Stimulated activated CD8-positive, alpha-beta memory T cell treated with anti-CD3 and anti-CD28 coated beads, Interleukin-12 subunit alpha, Interleukin-12 subunit beta, amount 100 ng/mL, for 24 hours (primary cell): ENCODE results near the gene RAD51B.

Experiments used
- DNase-seq: peaks from one replicate; pipeline ENCODE4 v3.0.0-alpha.2; 2020; ENCODE audit errors: extremely low read depth

Gene RAD51B

GRCh38 chr14:68525516-68525915 is 705.9 kb downstream of the RAD51B start:
- DNase-seq = no peak

DNA sequence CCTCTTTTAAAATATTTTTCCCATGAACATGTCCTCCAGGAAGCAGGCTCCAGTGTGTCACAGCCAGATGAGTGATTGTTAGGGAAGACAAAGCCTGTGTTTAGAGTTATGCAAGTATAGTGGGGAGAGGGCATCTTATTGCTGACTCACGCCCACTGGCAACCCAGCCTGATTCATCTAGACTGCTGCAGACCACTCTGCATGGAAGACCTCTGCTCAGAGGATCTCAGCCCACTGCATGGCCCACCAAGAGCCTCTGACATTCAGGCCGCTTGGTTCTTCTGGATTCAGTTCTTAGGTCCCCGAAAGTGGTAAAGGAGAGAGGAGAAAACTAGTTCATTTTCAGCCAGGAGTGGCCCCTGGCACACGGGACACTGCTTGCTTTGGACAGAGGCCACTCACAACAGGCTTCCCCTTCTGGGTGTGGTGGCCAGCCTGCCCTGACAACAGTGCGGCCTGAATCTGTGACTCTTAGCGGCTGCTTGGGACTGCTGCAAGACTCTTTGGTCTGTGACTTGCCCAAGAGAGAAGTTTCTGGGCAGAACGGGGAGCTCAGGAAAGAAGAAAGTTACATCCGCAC is 707.0 kb downstream of the RAD51B start:
- DNase-seq = no peak

DNA sequence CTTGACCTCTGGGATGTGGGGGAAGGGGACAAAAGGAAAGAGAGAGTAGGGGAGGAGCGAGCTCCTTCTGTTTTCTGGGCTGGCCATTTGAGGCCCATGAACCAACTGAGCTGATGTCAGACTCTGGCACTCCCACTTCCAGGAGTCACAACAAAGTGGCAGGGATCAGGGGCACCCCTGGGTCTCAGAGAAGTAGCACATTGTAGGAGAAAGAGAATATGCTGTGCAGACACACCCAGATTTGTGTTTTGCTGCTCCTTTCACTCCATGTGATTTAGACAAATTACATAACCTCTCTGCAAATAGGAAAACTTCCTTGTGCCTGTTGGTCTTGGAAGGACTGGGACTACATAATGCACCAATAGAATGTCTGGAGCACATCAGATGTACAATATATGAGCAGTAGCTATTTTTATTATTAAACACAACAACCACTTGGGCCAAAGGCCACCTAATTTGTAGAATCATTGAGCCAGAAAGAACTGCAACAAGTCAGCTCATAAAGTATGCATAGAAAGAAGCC is 707.8 kb downstream of the RAD51B start:
- no peak for DNase-seq

- DNase-seq = no peak
Observed at GRCh38 chr14:68528040-68528687, 708.6 kb downstream of the RAD51B start.

DNA sequence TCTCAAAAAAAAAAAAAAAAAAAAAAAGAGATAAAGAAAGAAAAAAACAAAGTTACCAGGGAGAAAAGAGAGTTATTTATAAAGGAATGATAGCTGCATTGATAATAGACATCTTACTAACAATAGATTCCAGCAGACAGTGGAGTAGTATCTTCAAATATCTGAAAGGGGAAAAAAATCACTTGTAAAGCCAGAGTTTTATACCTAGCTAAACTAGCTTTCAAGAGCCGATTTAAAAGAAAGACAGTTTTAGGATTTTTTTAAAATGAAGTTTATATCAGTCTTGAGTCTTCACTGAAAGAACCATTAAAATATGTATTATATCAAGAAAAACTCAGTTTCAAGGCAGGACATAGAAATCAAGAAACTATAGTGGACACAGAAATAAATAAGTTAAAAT is 710.9 kb downstream of the RAD51B start:
- no peak for DNase-seq

DNA sequence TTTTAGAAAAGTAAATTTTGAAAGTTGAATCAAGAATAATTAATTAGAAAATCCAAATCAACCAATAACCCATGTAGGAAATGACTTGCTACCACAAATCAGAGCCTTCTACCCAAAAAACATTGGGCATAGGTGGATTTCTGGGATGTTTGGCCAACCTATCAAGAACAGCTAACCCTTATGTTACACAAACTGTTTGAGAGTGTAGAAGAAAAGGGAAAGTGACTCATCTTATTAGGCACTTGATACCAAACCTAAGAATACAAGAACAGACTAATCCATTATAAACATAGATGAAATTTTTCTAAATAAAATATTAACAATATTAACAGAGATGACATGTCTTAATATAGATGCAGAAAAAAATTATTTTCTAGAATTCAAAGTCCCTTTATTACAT is 712.9 kb downstream of the RAD51B start:
- DNase-seq = no peak

DNA sequence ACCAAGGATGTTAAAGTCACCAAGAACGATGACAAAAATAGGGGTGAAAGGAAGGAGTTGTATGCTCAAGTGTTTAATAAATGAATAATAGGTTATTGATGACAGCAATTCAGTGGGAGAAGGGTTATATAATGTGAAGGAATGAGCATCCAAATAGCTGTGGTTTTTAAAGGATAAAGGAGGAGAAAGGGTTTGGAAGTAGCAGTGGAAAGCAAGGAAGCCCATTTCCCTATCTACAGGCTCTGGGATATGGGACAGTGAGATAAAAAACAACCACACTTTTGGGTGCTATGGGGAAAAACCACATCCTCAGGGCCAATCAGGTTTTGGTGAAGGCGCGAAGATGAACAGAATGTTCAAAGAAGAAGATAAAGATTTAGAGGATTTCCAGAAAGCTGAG is 714.7 kb downstream of the RAD51B start:
- DNase-seq = no peak

- DNase-seq = no peak
Observed at GRCh38 chr14:68535404-68536017, 715.9 kb downstream of the RAD51B start.

DNA sequence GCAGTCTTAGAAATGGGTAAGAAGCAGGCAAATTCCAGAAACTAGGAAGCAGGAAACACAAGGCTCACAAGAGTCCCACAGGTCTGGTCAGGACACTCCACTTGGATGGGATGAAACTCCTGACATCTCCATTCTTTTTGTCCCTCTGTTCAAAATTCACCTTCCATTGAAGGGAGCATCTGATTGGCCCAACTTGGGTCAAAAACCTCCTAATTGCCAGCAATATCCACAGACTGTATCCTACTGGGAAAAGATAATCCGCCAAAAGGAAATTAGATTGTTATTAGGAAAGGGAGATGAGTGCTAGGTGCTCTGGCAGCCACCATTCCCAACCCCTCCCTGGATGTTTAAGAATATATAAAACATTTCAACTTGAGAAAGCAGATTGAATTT is 716.4 kb downstream of the RAD51B start:
- no peak for DNase-seq

GRCh38 chr14:68538639-68539038 is 719.1 kb downstream of the RAD51B start:
- no peak for DNase-seq

DNA sequence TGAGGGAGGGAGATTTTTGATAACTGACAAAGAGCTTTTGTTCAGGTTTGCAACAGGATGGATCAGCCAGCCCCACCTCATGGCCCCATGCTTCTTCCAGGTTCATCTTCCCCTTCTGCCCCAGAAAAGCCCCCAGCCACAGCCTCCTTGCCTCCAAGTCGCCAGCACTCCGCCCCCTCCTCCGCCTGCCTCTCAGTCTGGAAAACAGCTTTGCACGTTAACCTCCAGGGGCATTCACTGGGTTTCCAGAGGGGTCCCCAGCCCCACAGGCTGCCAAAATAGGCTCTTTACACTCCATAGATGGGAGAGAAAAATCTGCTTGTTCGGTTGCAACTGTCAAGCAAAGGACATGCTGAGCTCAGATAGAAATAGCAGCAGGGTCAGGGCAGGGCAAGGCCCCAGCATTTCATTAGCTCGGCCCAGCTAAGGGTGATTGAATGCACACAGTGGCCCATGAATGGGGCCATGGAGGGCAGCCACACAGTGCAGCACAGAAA is 719.7 kb downstream of the RAD51B start:
- no peak for DNase-seq

GRCh38 chr14:68539789-68540188 is 720.2 kb downstream of the RAD51B start:
- DNase-seq = no peak

DNA sequence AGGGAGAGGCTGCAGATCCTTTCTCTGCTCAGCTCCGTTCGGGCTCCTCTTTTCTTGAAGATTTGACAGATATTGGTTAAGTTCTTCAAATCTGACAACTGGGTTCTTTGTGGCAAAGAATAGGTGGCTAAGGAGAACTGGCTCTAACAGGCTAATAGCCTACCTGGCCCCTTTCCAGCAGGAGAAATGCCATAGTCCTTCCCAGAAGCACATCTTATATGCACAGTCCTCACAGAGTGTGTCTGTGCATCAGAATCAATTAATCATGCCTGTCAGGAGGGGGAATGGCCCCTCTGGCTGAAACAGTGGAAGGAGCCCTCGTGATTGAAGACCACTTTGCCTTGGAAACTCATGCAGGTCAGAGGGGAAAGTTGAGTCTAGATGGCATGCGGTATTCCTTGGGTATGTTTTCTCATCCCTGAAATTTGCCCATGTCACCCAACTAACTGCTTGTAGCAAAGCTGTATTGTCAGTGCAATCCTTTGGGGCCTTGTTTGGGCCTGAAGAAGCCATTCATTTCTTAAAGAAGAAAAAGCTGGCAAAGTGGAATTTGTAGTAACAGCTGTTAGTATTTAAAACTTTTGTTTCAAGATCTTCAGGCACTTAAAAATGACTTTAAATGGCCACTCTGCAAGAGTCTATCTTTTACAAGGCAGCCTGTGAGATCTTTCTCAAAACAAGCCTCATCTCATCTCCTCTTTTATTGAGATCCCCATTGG is 721.8 kb downstream of the RAD51B start:
- no peak for DNase-seq

DNA sequence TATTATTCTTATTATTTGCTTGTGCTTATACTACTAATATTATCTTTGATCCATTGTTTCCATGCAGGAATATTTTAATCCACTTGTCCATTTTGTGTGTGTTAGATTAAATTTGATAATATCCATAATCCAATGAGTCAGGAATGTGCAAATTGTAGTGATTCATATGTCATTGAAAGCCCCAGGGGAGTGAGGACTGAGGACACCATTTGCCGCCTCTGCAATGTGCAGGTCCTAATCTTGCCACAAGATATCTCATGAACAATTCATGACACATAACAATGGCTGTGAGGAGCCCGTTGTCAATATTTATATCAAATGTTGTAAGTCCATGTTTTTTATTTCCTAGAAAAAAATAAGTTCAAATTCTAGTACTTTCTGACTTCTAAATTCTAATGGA is 722.8 kb downstream of the RAD51B start:
- DNase-seq = no peak

DNA sequence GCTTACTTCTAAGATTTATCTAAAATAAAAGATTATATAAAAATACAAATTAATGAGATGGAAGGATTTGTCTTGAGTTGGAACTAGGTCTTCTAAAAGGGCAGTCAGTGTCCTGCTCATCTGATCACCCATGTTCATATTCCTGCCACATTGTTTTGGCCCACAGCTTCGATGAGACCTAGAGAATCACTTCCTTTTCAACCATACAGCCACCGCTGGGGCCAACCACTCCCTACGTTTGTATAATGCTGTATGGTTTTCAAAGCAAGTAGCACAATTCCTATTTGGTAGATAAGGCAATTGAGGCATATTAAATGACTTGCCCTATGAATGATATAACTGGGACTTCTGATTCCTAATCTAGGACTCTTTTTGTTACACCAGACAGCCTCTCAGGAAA is 723.9 kb downstream of the RAD51B start:
- no peak for DNase-seq

GRCh38 chr14:68544081-68544892 is 724.7 kb downstream of the RAD51B start:
- no peak for DNase-seq

DNA sequence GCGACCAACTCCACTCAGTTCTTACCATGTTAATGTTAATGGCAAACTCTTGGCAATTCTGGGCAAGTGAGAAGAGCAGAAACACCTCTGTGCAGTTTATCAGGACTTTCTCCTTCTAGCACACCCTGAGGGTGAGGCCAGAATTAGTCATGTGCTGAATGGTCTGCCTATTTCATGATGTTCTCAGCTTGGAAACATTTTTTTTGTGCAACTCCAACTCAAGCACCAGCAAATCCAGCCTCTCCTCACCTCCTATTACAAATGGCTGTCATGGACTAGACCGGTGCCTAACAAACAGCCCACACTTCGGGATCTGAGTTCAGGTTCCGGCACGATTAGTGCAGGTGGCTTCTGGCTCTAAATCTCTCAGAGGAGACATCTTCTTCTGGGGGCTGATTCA is 727.3 kb downstream of the RAD51B start:
- DNase-seq = no peak

- no peak for DNase-seq
Observed at GRCh38 chr14:68547305-68548193, 728.0 kb downstream of the RAD51B start.

DNA sequence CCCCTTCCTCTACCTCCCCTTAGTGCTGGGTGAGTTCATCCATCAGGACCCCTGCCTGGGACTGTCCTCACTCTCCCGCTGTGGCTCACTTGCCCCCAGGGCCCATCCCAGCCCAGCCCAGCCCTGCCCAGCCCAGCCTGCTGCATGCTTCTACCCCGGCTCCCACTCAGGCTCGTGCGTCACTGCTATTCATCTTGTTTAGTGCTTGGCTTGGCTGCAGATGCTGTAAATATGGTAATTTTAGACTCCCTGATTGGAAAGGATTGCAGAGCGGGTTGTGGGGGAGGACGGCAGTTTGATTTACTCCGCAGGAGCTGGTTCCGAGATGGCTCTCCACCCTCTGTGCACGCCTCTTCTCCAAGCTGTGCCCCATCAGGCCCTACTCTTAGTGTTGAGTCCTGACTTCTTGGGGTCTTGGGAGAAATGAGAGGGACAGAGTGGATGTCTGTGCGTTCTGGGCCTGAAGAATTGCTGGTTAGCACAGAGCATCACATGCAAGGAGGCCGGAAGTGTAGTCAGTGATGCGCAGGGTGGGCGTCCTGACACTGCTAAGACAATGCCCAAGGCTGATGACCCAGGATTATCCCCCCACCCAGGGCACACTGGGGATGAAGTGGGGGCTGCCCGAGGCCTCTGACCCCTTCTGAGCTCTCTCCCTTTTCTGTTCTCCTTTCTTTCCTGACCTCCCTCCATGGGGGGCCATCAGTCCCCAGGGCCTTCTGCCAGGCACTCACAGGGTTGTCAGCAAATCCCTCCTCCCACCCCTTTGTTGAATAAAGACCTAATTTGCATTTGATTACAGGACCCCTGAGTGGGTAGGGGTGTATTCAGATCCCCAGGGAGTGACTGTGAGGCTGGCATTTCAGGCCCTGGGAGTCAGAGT is 728.9 kb downstream of the RAD51B start:
- no peak for DNase-seq

DNA sequence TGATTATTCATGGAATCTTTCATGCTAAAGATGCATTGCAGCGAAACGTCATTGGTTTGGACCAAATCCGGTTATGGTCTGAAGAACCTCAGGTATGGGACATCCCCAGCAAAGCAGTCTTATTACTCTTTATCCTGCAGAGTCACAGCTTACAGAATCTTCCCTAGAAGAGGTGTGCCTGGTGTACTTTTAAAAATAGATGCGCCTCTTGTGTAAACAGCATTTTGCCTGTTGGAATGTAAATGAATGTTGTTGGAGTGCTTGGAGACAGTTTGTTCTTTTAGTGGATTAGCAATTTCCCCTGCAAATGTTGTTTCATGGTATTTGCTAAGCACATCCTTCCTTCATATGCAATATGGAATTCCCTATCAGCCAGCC is 730.7 kb downstream of the RAD51B start:
- DNase-seq = no peak
